Liver (tissue), 9 donors: Measurements from ENCODE around the gene GATAD2B. TPM values are rescaled to one million over a fixed set of nuclear protein-coding genes. Genes with fewer than 3 reads are reported as not detected.

ENCODE experiments used
- DNase-seq: peaks from one replicate; pipeline ENCODE4 v3.0.0-alpha.2; 2017; ENCODE audit warnings: low spot score
- H3K27ac ChIP-seq, 2 donors: one replicate each; pipeline ENCODE4 v1.7.0; 2013; ENCODE audit warnings: inconsistent platforms in 2 of 2, low read length in 2 of 2, control low read depth in 1 of 2, low read depth in 1 of 2, mild to moderate bottlenecking in 1 of 2
- H3K27me3 ChIP-seq, 4 donors: one replicate each; pipeline versions ENCODE4 v1.6.1 to v1.7.0; 2013; ENCODE audit warnings: low read length in 3 of 4, inconsistent platforms in 1 of 4, mild to moderate bottlenecking in 1 of 4, moderate library complexity in 1 of 4; ENCODE audit not compliant: control insufficient read depth in 4 of 4, insufficient read depth in 4 of 4
- H3K36me3 ChIP-seq, 4 donors: one replicate each; pipeline versions ENCODE4 v1.6.1 to v1.7.0; 2013; ENCODE audit warnings: low read length in 3 of 4, mild to moderate bottlenecking in 3 of 4, low read depth in 1 of 4, moderate library complexity in 1 of 4; ENCODE audit not compliant: control insufficient read depth in 4 of 4, insufficient read depth in 3 of 4
- H3K4me1 ChIP-seq, 4 donors: one replicate each; pipeline versions ENCODE4 v1.6.1 to v1.7.0; 2013; ENCODE audit warnings: low read length in 3 of 4, mild to moderate bottlenecking in 3 of 4, moderate library complexity in 1 of 4; ENCODE audit not compliant: control insufficient read depth in 4 of 4, insufficient read depth in 4 of 4
- H3K4me3 ChIP-seq, 3 donors: one replicate each; pipeline versions ENCODE4 v1.6.1 to v1.7.0; 2013; ENCODE audit warnings: low read length in 3 of 3, control low read depth in 1 of 3, low read depth in 1 of 3, mild to moderate bottlenecking in 1 of 3
- H3K9ac ChIP-seq, 2 donors: one replicate each; pipeline ENCODE4 v1.7.0; 2013; ENCODE audit warnings: low read length in 2 of 2, mild to moderate bottlenecking in 2 of 2, moderate library complexity in 2 of 2, control low read depth in 1 of 2, low read depth in 1 of 2
- H3K9me3 ChIP-seq, 4 donors: one replicate each; pipeline versions ENCODE4 v1.6.1 to v1.7.0; 2013; ENCODE audit warnings: low read length in 3 of 4; ENCODE audit not compliant: control insufficient read depth in 4 of 4
- ATF3 ChIP-seq: IDR thresholded peaks from 2 replicates; pipeline ENCODE4 v1.6.1; 2016; ENCODE audit warnings: antibody characterized with exemption
- CTCF ChIP-seq: fragments of 150-350 bp; IDR thresholded peaks from 2 replicates; pipeline ENCODE4 v1.5.1; 2017; ENCODE audit warnings: improper control_type of control experiment, low read depth, low read length; ENCODE audit not compliant: missing input control
- EGR1 ChIP-seq, 2 donors: IDR thresholded peaks; 2 replicates each; pipeline ENCODE4 v1.6.1; 2016 to 2018; ENCODE audit warnings: antibody characterized with exemption in 2 of 2, low read depth in 2 of 2
- FOXA1 ChIP-seq: IDR thresholded peaks from 2 replicates; pipeline ENCODE4 v1.6.1; 2016; ENCODE audit warnings: antibody characterized with exemption
- FOXA2 ChIP-seq: IDR thresholded peaks from 2 replicates; pipeline ENCODE4 v1.6.1; 2016; ENCODE audit warnings: antibody characterized with exemption
- GABPA ChIP-seq, 2 donors: IDR thresholded peaks in 1 of 2; conservative IDR thresholded peaks in 1 of 2; 2 replicates each; pipeline ENCODE4 v1.6.1; 2016; ENCODE audit warnings: antibody characterized with exemption in 2 of 2, mild to moderate bottlenecking in 1 of 2, moderate library complexity in 1 of 2
- HNF4A ChIP-seq, 2 donors: conservative IDR thresholded peaks; 2 replicates each; pipeline ENCODE4 v1.6.1; 2016; ENCODE audit warnings: antibody characterized with exemption in 2 of 2, mild to moderate bottlenecking in 2 of 2
- HNF4G ChIP-seq: IDR thresholded peaks from 2 replicates; pipeline ENCODE4 v1.6.1; 2016; ENCODE audit warnings: antibody characterized with exemption
- JUND ChIP-seq, 2 donors: IDR thresholded peaks; 2 replicates each; pipeline ENCODE4 v1.6.1; 2016; ENCODE audit warnings: antibody characterized with exemption in 2 of 2
- MAX ChIP-seq: IDR thresholded peaks from 2 replicates; pipeline ENCODE4 v1.6.1; 2016; ENCODE audit warnings: antibody characterized with exemption
- NR2F2 ChIP-seq: IDR thresholded peaks from 2 replicates; pipeline ENCODE4 v1.6.1; 2016; ENCODE audit warnings: antibody characterized with exemption
- RAD21 ChIP-seq, 2 donors: IDR thresholded peaks; 2 replicates each; pipeline ENCODE4 v1.6.1; 2016; ENCODE audit warnings: antibody characterized with exemption in 2 of 2, mild to moderate bottlenecking in 2 of 2
- REST ChIP-seq: IDR thresholded peaks from 2 replicates; pipeline ENCODE4 v1.6.1; 2016; ENCODE audit warnings: antibody characterized with exemption, mild to moderate bottlenecking
- RXRA ChIP-seq, 2 donors: IDR thresholded peaks; 2 replicates each; pipeline ENCODE4 v1.6.1; 2017 to 2018; ENCODE audit warnings: antibody characterized with exemption in 2 of 2, mild to moderate bottlenecking in 1 of 2
- SP1 ChIP-seq: IDR thresholded peaks from 2 replicates; pipeline ENCODE4 v1.6.1; 2018; ENCODE audit warnings: antibody characterized with exemption, mild to moderate bottlenecking
- TAF1 ChIP-seq: conservative IDR thresholded peaks from 2 replicates; pipeline ENCODE4 v1.6.1; 2016; ENCODE audit warnings: antibody characterized with exemption, mild to moderate bottlenecking
- YY1 ChIP-seq: IDR thresholded peaks from 2 replicates; pipeline ENCODE4 v1.6.1; 2016; ENCODE audit warnings: antibody characterized with exemption, mild to moderate bottlenecking
- ZBTB33 ChIP-seq: IDR thresholded peaks from 2 replicates; pipeline ENCODE4 v1.6.1; 2016; ENCODE audit warnings: antibody characterized with exemption
- WGBS: extraction: QIAGEN DNeasy Blood & Tissue Kit; methylation state at CpG from one replicate; pipeline ENCODE4 v1.1.7; 2013; 5-methylcytosine and 5-hydroxymethylcytosine counted together
- polyA plus RNA-seq, 2 donors: library from polyadenylated mRNA; stranded (reverse) in 1 of 2; unstranded in 1 of 2; fragments of 200-250 nt in 1 of 2; fragments of >200 nt in 1 of 2; fragmentation: Nextera tagmentation in 1 of 2; extraction: Ambion mirVana in 1 of 2; gene quantifications; one replicate each; pipeline versions ENCODE4 v1.2.1 to v1.2.3, GENCODE V29; 2013 to 2015
- total RNA-seq, 2 donors: library from RNA; depleted of rRNA; stranded (reverse); fragments of >200 nt; gene quantifications; one replicate each; pipeline ENCODE4 v1.2.3, GENCODE V29; 2014
- donor health status: healthy.
- donor health status: healthy.
- donor health status: healthy.
- donor health status: healthy.
- donor health status: healthy.

The GATAD2B gene
- total and polyA plus RNA-seq, 4 donors = 3.2 to 4.9 (median 3.9) TPM

- no peak overlapping the region for H3K4me3 ChIP-seq
- TF ChIP-seq SP1 = no peak
- no peak for TF ChIP-seq ZBTB33
- TF ChIP-seq FOXA1 = no peak
- no peak for TF ChIP-seq HNF4G
- no peak for TF ChIP-seq CTCF
- TF ChIP-seq YY1 = no peak
- no peak for TF ChIP-seq FOXA2
- no peak for TF ChIP-seq GABPA (IDR thresholded peaks at IDR 0.05 in 1 of 2, conservative IDR thresholded peaks at IDR 0.05 in 1 of 2)
- TF ChIP-seq NR2F2 = no peak
- no peaks in the 10 kb centered on the region for H3K27me3 ChIP-seq
- H3K9me3 ChIP-seq = no peaks in the 10 kb centered on the region
- DNase-seq = no peak
- H3K36me3 ChIP-seq = peaks cover 4 to 18% (median 13%) of the 10 kb centered on the region in 4 donors
- 91% methylated on average over 2 of the region's 2 CpGs for WGBS
- H3K4me1 ChIP-seq = peaks cover 5 to 27% (median 16%) of the 10 kb centered on the region in 4 donors
- H3K9ac ChIP-seq = no peak overlapping the region
- no peak overlapping the region for H3K27ac ChIP-seq
Observed at GRCh38 chr1:153970346-153970745, 47.6 kb upstream of the GATAD2B start.

GRCh38 chr1:153968972-153969371, 46.2 kb upstream of the GATAD2B start:
- Histone ChIP-seq H3K4me3 (no peak overlapping the region), H3K36me3 (peaks cover 0 to 8% (median 4%) of the 10 kb centered on the region in 4 donors), H3K27ac (no peak overlapping the region), H3K9me3 (no peaks in the 10 kb centered on the region), H3K4me1 (peaks cover 5 to 33% (median 20%) of the 10 kb centered on the region in 4 donors), H3K27me3 (no peaks in the 10 kb centered on the region), H3K9ac (no peak overlapping the region)
- WGBS = 91% methylated on average over 2 of the region's 2 CpGs
- DNase-seq = no peak
- TF ChIP-seq JUND (IDR thresholded peaks at IDR 0.05) (no peak), HNF4G (no peak), RAD21 (IDR thresholded peaks at IDR 0.05) (no peak), ATF3 (no peak), SP1 (no peak), GABPA (IDR thresholded peaks at IDR 0.05 in 1 of 2, conservative IDR thresholded peaks at IDR 0.05 in 1 of 2) (no peak), EGR1 (IDR thresholded peaks at IDR 0.05; ENCODE audit: low read depth in 2 of 2) (no peak), RXRA (IDR thresholded peaks at IDR 0.05) (no peak), HNF4A (conservative IDR thresholded peaks at IDR 0.05) (no peak), YY1 (no peak), CTCF (no peak), TAF1 (no peak), MAX (no peak), NR2F2 (no peak), REST (no peak), FOXA1 (no peak), ZBTB33 (no peak), FOXA2 (no peak)
